ENCODE results near the gene SERINC3. TPM values are rescaled to one million over a fixed set of nuclear protein-coding genes. Genes with fewer than 3 reads are reported as not detected.

The SERINC3 gene
- total RNA-seq, 1 experiment from 2014 or later: 32.1 TPM

DNA sequence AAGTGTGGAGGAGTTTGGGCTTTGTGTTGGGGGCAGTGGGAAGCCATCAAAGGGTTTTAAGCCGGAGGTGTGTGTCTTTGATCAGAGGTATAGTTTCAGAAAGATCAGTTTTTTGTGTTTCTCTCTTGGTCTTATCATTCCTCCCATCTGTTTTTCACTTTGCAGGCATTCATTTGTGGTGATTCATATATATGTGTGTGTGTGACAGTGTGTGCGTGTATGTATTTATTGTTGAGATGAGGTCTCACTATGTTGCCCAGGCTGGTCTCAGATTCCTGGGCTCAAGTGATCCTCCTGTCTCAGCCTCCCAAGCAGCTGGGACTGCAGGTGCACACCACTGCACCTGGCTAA lies 11.1 kb upstream of the SERINC3 start:
- peak; percentile 11 for DNase-seq (ENCODE audit: low read depth)

DNA sequence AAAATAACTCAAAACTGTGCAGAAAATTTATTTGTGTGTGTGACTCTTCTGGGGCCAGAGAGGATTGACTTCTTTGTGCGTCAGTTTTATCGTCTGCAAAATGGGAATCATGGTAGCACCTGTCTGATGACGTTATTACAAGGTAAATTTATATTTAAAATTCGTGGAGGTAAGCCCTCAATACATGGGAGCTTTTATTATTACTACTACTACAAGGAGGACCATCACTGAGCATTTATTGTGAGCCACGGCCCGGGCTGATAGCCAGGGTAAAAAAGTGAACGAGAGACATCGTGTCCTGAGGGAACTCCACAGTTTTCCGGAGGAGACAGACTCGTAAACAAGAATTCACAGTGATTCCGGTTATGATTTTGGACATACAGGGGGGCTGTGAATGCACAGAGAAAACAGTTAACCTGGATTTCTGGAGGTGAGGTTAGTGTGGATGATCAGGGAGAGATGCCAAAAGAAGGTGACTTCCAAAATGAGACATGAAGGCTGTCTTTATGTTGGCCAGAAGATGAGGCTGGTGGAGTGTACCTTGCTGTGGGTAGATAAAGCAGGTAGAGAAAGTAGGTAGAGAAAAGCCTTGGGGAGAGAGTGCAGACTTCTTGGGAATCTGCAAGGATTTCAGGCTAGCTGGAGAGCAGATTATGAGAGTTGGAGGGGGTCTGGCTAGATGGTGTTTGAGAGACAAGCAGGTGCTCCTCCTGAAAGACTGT lies 10.6 kb upstream of the SERINC3 start:
- DNase-seq (ENCODE audit: low read depth): no peak

DNA sequence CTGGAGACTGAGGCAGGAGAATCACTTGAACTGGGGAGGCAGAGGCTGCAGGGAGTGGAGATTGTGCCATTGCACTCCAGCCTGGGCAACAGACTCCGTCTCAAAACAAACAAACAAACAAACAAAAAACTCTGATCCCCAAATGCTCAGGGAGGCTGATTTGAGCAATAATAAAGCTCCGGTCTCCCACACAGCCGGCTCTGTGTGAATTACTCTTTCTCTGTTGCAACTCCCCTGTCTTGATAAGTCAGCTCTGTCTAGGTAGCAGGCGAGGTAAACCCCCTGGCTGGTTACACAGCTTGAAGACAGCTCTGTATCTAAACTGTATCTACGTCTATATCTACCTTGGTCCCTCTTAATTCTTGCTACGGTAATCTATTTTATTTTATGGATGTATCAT lies 6.4 kb upstream of the SERINC3 start:
- no peak for DNase-seq (ENCODE audit: low read depth)

DNA sequence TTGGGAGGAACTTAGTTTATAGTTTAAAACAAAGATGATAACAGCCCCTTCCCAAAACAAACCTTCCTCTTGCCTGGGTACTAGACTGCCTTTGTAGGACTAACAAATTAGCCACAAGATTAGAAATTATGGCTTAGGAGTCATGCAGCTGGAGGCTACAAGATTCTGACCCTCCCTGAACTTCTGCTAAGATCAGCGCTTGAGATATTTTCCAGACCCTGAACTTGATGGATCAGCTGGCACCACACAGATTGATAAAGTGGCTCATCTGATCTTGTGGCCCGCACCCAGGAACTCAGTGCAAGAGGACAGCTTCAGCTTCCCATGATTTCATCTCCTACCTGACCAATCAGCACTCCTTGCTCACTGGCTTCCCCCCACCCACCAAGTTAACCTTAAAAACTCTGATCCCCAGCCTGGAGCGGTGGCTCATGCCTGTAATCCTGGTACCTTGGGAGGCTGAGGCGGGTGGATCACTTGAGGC lies 5.9 kb upstream of the SERINC3 start:
- no peak for DNase-seq (ENCODE audit: low read depth)

DNA sequence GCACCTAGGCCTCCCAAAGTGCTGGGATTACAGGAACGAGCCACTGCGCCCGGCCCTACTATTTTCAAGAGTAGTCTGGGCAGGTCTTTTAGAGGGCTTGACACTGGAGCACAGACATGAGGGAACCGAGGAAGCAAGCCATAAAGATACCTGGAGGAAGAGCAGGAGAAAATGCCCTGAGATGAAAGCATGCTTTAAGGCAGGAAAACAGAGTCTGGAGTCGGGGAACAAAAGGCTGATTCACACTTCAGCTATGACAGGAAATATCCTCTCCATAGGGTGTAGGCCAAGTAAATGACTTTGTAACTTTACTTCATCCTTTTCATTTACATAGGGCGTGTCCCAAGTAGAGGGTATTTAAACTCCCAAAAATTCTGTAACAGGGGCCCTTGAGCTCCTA lies 4.3 kb upstream of the SERINC3 start:
- peak; percentile 71 for DNase-seq (ENCODE audit: low read depth)

DNA sequence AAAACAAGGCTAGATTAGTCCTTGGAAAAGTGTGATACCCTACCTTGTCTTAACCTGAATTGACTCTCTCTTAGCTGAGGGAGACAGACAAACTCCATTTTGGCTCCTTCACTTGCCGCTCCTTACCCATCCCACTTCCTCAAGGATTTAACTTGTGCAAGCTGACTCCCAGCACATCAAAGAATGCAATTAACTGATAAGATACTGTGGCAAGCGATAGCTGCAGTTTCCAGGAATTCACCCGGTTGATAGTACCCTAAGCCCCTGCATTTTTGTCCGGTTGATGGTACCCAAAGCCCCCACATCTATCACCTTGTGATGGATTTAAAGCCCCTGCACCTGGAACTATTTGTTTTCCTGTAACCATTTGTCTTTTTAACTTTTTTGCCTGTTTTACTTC lies 1.9 kb upstream of the SERINC3 start:
- no peak for DNase-seq (ENCODE audit: low read depth)

DNA sequence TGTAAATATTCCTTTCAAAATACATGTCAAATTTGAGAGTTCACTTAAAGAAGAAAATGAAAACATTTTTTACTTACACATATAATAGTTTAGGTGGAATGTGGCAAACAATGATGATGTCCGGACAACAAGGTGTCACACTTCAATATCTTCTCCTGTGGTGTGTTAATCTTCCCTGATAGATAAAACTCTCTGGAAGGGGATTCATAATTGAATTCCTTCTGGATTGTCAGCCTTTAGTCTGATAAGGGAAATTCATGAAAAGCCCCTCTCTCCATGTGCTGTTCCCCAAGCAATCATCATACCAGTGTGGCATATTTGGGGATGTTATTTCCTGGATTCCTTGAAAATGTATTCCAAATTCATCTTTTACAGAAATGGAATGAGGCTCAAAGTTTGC lies 971 bp upstream of the SERINC3 start:
- no peak for DNase-seq (ENCODE audit: low read depth)

DNA sequence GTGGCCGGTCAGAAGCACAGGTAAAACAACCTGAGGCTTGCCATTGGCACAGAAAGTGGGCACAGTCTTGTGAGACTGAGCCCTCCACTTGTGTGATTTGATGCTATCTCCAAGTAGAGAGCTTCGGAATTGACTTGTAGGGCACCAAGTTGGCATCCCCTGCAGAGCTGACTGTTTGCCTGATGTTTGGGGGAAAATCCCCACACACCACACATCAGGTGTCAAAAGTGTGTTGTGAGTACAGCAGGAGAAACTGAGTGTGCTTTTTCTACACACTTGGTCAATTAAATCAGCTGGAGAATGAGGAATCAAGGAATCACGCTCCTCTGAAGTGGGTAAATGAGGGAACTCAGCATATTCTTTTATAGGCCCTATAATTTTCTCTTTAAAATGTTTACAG lies 989 bp downstream of the SERINC3 start:
- DNase-seq (ENCODE audit: low read depth): no peak

DNA sequence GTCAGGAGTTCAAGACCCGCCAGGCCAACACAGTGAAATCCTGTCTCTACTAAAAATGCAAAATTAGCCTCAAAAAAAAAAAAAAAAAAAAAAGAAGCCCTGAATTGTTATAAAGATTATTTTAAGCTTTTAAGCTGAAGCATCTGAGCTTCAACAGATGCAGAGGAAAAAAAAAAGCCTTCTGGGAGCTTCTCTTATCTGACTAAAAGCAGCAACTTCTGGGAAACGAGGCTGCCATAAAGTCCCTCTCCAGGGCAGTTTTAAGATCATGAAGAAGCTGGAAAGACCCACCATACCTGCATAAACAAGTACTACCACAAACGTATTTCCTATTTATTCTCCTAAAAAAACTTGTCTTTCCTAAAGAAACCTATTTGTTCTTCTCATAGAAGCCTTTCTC lies 3.6 kb downstream of the SERINC3 start:
- DNase-seq (ENCODE audit: low read depth): no peak

DNA sequence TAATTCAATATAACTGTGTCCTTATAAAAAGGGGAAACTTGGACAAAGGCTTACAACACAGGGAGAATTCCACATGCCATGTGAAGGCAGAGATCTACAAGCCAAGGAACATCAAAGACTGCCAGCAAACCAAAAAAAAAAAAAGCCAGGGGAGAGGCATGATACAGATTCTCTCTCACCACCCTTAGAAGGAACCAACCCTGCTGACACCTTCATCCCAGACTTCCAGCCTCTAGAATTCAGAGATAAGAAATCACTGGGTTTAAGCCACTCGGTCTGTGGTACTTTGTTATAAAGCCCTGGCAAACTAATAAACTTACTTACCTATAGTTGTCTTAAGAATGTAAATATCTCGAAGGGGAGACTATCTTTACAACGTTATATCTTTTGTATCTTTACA lies 4.4 kb downstream of the SERINC3 start:
- no peak for DNase-seq (ENCODE audit: low read depth)

DNA sequence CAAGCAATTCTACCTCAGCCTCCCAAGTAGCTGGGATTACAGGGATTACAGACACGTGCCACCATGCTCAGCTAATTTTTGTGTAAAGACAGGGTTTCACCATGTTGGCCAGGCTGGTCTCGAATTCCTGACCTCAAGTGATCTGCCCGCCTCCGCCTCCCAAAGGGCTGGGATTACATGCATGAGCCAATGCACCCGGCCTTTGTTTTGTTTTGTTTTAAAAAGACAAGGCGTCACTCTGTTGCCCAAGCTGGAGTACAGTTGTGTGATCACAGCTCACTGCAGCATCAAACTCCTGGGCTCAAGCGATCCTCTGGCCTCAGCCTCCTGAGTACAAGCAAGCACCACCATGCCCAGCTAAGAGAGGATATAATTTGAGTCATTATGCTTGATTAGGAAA lies 5.4 kb downstream of the SERINC3 start:
- DNase-seq (ENCODE audit: low read depth): no peak

DNA sequence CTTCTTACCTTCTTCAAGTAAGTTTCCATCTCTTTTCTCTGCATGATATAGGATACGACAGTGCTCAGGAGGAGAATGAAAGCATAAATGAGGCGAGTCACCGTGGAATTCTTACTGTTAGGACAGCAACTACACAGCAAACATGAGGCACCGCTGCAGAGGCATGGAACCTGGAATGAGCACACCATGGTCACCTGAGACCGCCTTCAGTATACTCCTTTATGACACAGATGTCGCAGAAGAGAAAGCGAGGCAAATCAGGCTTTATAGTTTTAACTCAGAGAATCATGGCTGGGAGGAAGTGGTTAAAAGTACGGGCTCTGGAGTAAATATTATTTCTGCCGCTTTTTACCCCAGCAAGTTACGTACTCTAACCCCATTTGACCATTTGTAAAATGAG lies 8.0 kb downstream of the SERINC3 start:
- DNase-seq (ENCODE audit: low read depth): no peak

DNA sequence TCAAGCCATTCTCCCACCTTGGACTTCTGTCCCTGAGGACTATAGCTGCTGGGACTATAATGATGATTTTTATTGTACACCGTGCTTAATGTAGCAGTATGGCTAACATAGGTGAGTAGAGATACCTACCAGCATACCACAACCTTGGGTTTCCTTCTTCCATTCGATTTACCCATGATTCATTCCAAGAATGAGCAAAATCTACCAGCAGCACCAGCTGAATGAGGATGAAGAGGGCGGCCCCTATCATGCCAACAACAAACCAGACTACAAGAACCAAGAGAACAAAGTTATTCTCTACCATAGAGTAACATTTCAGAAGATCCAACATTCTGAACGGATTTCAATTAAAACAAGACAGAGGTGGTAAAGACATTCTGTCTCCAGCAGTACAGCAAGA lies 12.1 kb downstream of the SERINC3 start:
- DNase-seq (ENCODE audit: low read depth): no peak

DNA sequence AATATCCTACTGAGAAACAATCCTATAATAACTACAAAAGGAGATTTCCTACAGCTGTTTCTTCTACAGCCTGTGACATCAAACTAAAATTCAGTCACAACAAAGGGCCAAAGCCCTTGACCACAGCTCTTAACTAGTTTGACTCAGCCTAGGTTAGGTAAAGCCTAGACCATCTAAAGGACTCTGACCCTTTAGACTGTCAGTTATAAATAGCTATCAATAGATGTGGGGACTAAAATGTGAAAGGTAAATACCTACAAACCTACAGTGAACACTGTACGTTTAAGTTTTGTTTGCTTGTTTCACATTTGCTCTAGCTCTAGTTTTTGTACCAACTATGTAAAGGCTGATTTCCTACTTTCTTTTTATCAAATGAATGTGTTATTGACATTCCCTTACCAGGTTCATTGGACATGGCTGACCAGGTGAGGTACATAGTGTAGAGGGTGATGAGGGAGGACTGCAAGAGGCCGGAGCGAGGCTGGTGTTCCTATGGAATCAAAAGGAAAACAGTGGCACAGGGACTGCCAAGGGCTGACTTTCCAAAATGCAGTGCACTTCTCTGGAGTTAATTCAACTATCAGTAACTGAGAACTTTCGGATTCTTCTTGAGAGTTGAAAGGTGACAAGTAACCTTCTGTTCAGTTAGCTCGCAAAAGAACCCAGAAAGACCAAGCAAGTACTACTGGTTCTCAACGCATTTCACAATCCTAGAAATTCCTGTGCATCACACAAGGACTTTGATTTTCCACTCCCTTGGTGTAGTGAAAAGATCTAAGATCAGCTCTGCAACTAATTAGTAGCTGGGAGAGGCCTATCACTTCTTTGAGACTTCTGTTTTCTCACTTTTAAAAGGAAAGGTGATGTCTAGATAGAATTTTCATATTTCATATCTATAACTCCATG lies 17.2 kb downstream of the SERINC3 start:
- DNase-seq (ENCODE audit: low read depth): no peak

DNA sequence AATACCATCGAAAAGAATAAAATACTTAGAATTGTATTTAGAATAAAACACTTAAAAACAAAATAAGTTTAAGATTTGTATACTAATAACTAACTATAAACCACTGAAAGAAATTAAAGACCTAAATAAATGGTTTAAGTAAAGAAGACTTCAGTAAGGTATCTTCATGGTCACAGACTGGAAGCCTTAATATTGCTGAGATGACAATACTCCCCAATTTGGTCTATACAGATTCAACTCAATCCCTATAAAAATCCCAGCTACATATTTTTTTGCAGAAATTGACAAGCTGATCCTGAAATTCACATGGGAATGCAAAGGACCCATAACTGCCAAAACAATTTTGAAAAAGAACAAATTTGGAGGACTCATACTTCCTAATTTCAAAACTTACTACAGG lies 18.9 kb downstream of the SERINC3 start:
- DNase-seq (ENCODE audit: low read depth): no peak

DNA sequence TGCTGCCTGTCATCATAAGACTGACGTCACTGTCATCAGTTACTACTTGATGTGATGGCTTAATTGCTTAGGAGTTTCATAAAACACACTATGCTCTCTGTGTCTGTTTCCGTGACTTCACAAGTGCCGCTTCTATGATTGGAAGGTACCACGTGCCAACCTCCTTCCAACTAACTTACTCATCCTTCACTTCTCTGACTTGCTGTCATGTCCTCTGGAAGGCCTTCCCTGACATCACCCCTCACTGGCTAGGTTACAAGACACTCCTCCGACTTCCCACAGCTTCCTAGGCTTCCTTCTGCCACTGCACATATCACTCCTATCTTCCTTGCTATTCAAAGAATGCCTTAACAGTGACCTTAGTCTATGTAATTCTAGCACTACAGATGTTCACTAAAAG lies 20.4 kb downstream of the SERINC3 start:
- no peak for DNase-seq (ENCODE audit: low read depth)

DNA sequence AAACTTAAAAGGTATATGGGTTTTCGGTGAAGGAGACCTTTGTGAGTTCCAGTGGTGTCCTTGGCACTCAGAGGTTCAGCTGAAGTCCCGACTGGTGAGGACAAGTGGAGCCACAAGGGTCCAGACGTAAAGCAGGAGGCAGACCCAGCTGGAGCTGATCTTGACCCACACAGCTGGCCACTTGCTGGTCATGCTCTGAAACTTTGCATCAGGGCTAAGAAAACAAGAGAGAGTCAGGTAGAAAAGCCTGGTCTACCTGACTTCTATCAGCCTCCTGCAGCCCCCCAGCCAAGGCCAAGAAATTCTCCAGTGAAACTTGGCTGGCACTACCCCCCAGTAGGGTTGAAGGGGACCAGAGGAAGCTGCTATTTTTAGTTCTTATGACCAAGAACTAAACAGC lies 21.6 kb downstream of the SERINC3 start:
- DNase-seq (ENCODE audit: low read depth): no peak

DNA sequence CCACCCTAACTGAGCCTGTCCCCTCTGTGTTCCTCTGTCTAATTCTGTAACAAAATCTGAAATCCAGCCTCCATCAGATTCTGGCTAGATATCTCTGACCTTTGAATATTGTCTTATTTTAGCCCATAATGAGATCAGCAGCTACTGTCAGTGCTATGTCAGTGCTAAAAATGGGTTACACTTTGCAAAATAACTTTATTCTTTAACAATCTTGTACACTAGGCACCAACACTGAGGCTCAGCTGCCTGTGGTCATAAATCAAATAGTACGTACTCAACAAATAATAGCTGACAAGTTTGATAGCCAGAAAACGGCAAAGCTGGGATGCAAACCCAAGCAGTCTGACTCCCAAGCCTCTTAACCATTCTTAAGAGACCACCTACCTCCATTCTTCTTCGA lies 24.1 kb downstream of the SERINC3 start:
- no peak for DNase-seq (ENCODE audit: low read depth)

DNA sequence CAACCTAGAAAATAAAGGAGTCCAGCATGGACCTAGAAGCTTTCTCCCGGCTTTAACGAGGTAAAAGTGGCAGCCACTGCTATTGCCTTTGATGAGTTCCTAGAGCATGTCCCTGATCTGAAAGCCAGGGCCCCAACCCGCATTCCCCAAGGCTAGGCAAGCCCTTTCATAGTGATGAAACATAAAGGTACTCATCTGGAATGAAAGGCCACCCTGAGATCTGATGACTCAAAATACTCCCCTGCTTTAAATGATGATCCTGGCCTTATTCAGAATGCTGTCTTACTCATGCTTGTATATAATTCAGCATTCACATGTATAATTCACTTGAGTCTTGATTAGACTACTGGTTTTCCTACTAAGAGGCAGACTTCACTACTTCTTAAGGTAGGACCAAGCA lies 24.9 kb downstream of the SERINC3 start:
- peak; percentile 85 for DNase-seq (ENCODE audit: low read depth)

DNA sequence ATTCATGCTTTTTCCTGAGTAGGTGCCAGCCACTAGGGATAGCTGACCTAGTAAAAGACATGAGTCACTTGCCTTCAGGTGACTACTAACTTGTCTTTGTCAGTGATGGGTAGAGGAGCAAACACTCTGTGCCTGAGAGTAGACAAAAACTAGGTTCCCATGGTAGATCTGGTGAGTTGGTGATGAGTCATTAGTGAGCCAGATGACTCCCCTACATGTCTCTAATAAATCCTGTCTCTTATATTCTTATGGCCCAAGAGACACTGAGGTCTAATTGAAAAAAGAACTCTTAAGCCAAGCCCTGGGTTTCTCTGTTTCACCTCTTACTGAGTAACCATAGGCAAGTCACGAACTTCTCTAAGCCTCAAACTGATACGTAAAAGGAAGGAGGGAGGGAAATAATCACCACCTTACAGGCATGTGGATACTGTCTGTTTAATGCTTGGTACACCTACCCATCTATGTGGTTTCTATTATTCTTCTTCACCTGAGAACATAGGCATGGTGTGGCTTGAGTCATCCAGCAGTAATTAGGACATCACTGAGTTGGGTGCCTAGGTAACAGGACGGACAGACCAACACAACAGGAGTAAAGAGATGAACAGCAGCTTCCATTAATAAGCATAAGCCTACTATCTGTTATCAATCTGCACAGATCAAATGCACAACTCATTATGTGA lies 25.9 kb downstream of the SERINC3 start:
- peak; percentile 91 for DNase-seq (ENCODE audit: low read depth)

DNA sequence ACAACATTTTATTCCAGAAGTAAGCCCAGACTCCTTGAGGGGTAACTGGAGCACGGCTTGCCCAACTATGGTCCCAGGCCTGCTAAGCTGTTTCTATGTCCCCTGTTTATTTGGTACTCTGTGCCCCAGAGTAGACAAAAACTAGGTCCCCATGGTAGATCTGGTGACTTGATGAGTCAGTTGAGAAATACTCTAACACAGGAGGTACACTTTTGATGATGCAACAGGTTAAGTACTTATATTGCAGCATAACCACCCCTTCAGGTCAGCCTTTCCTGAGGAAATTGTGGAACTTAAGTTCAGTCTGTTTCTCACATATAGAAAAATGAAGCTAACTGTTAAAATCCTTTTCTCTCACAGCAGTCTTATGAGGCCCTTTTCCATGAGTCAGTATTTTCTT lies 26.6 kb downstream of the SERINC3 start:
- peak; percentile 38 for DNase-seq (ENCODE audit: low read depth)

DNA sequence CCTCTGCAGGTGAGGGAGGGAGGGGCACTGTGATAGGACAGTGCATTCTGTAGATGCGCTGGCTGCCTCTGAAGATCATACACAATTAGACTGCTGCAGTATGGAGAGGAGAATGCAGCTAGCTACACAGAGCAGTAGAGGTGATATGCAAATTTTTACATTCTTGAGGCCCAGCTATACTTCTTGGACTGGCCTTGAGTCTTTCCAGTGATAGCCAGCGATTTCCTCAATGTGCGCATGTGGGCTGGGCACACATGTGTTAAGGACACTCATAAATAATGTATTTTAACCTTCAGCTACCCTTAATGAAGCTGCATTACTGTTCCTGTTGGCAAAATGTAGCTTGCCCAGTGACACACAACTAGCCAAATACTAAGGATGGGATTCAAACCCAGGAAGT lies 27.2 kb downstream of the SERINC3 start:
- DNase-seq (ENCODE audit: low read depth): no peak

DNA sequence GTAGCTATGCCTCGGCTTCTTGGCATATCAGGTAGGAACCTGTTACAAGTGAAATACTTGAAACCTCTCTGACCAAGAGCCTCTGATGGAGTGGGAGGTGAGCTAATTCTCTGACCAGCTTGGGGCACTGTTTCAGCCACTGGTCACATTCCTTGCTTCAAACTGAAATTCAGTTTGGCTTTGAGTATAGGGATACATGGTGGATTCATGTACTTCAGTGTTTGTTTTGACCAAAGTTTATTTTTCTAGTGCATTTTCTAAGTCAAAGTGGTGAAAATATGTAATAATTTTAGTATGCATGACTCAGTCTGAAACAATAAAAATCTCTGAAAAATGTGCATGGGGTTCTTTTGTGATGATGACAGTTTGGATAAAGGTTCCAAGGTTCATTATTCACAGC lies 27.6 kb downstream of the SERINC3 start:
- no peak for DNase-seq (ENCODE audit: low read depth)

Measured in Daoy (cell line).